GM23338 (cell line): ENCODE measurements around the gene CNTROB.

Experiments
- CREB1 ChIP-seq: fragments of 250-450 bp; sonication (Bioruptor Pico); IDR thresholded peaks from 2 replicates; pipeline ENCODE4 v1.5.0; 2020; ENCODE audit warnings: low read depth, mild to moderate bottlenecking, moderate library complexity
- CTCF ChIP-seq, 2 experiments: fragments of 200-600 bp in 1 of 2; sonication (generic) in 1 of 2; conservative IDR thresholded peaks; 2 replicates each; pipeline versions ENCODE4 v1.5.1 to v1.6.1; 2016 to 2017; ENCODE audit warnings: antibody characterized with exemption in 2 of 2, low read depth in 2 of 2, mild to moderate bottlenecking in 2 of 2, moderate library complexity in 1 of 2
- ETS1 ChIP-seq: IDR thresholded peaks from 2 replicates; pipeline ENCODE4 v1.6.1; 2016; ENCODE audit warnings: antibody characterized with exemption
- EZH2 ChIP-seq: fragments of 200-600 bp; sonication (generic); IDR thresholded peaks from one replicate; pipeline ENCODE4 v1.8.0; 2017; ENCODE audit warnings: antibody characterized with exemption, mild to moderate bottlenecking, low read depth; ENCODE audit not compliant: unreplicated experiment
- EZH2phosphoT487 ChIP-seq: fragments of 200-600 bp; sonication (generic); IDR thresholded peaks from one replicate; pipeline ENCODE4 v1.8.1; 2018; ENCODE audit warnings: antibody characterized with exemption; ENCODE audit not compliant: unreplicated experiment
- JUNB ChIP-seq: IDR thresholded peaks from one replicate; pipeline ENCODE4 v1.6.1; 2016; ENCODE audit warnings: antibody characterized with exemption; ENCODE audit not compliant: unreplicated experiment
- NANOG ChIP-seq: IDR thresholded peaks from 2 replicates; pipeline ENCODE4 v1.6.1; 2016; ENCODE audit warnings: antibody characterized with exemption, borderline replicate concordance
- POLR2AphosphoS5 ChIP-seq: IDR thresholded peaks from 2 replicates; pipeline ENCODE4 v1.6.1; 2016; ENCODE audit warnings: antibody characterized with exemption, low read depth
- REST ChIP-seq: IDR thresholded peaks from one replicate; pipeline ENCODE4 v1.6.1; 2018; ENCODE audit warnings: antibody characterized with exemption; ENCODE audit not compliant: unreplicated experiment
- STAT1 ChIP-seq: IDR thresholded peaks from one replicate; pipeline ENCODE4 v1.6.1; 2016; ENCODE audit warnings: antibody characterized with exemption; ENCODE audit not compliant: unreplicated experiment
- ZNF114 ChIP-seq: fragments of 250-450 bp; sonication (Bioruptor Pico); IDR thresholded peaks from 2 replicates; pipeline ENCODE4 v1.5.0; 2020; ENCODE audit warnings: mild to moderate bottlenecking, moderate library complexity
- ZNF331 ChIP-seq: fragments of 250-450 bp; sonication (Bioruptor Pico); IDR thresholded peaks from 2 replicates; pipeline ENCODE4 v1.5.0; 2020; ENCODE audit warnings: low read depth, mild to moderate bottlenecking, moderate library complexity
- ZNF462 ChIP-seq: fragments of 250-450 bp; sonication (Bioruptor Pico); IDR thresholded peaks from 2 replicates; pipeline ENCODE4 v1.5.0; 2020; ENCODE audit warnings: mild to moderate bottlenecking, moderate library complexity

- TF ChIP-seq CTCF (conservative IDR thresholded peaks at IDR 0.05; ENCODE audit: low read depth in 2 of 2), result no peak
- TF ChIP-seq POLR2AphosphoS5, result no peak
- TF ChIP-seq REST, result no peak
- peak; percentile 55 for TF ChIP-seq EZH2
- TF ChIP-seq ZNF114 (CRISPR knock-in tag), result no peak
- TF ChIP-seq EZH2phosphoT487, result no peak
- TF ChIP-seq STAT1, result no peak
- no peak for TF ChIP-seq CREB1
- TF ChIP-seq JUNB, result no peak
- no peak for TF ChIP-seq ETS1
- TF ChIP-seq ZNF331 (CRISPR knock-in tag), result no peak
- no peak for TF ChIP-seq NANOG
- no peak for TF ChIP-seq ZNF462 (CRISPR knock-in tag)
These were observed 9.6 kb upstream of the CNTROB start for GRCh38 chr17:7922269-7922844.
